ENCODE data around the gene MASP2. TPM values are rescaled to one million over a fixed set of nuclear protein-coding genes. Genes with fewer than 3 reads are reported as not detected.
"Not testable (repeated sequence)": the region's sequence is repeated elsewhere in the genome, so short reads cannot be mapped to it uniquely, and the experiment has no call there.

Gene MASP2
- polyA plus RNA-seq, 12 donors = 0.91 to 10.1 (median 4.7) TPM; not detected in 1

- DNase-seq = no peak
Observed at GRCh38 chr1:11059155-11059967, 12.3 kb upstream of the MASP2 start.

- no peak for DNase-seq
Observed at GRCh38 chr1:11058595-11059154, 11.6 kb upstream of the MASP2 start.

- DNase-seq = no peak
Observed at GRCh38 chr1:11058026-11058425, 11.0 kb upstream of the MASP2 start.

- DNase-seq = no peak
Observed at GRCh38 chr1:11057477-11057876, 10.4 kb upstream of the MASP2 start.

GRCh38 chr1:11056504-11056903 is 9.5 kb upstream of the MASP2 start:
- DNase-seq = no peak

GRCh38 chr1:11055676-11056075 is 8.6 kb upstream of the MASP2 start:
- DNase-seq = no peak

- DNase-seq = no peak
Observed at GRCh38 chr1:11054666-11055065, 7.6 kb upstream of the MASP2 start.

GRCh38 chr1:11054181-11054580 is 7.1 kb upstream of the MASP2 start:
- DNase-seq = no peak

- DNase-seq = no peak
Observed at GRCh38 chr1:11053758-11054137, 6.7 kb upstream of the MASP2 start.

- DNase-seq = no peak
Observed at GRCh38 chr1:11052839-11053757, 6.1 kb upstream of the MASP2 start.

GRCh38 chr1:11051781-11052511 is 4.9 kb upstream of the MASP2 start:
- no peak for DNase-seq

- DNase-seq = not testable (repeated sequence)
Observed at GRCh38 chr1:11051121-11051520, 4.1 kb upstream of the MASP2 start.

GRCh38 chr1:11046270-11046566 is 821 bp downstream of the MASP2 start:
- no peak for DNase-seq

- no peak for DNase-seq
Observed at GRCh38 chr1:11045428-11046269, 1.4 kb downstream of the MASP2 start.

GRCh38 chr1:11044849-11045427 is 2.1 kb downstream of the MASP2 start:
- no peak for DNase-seq

- no peak for DNase-seq
Observed at GRCh38 chr1:11044086-11044848, 2.8 kb downstream of the MASP2 start.

- no peak for DNase-seq
Observed at GRCh38 chr1:11042995-11043874, 3.8 kb downstream of the MASP2 start.

- DNase-seq = no peak
Observed at GRCh38 chr1:11042065-11042464, 5.0 kb downstream of the MASP2 start.

GRCh38 chr1:11041048-11041447 is 6.0 kb downstream of the MASP2 start:
- DNase-seq = no peak
